ENCODE measurements around the gene NFIC.

- TF ChIP-seq RAD21 (IDR thresholded peaks at IDR 0.05; ENCODE audit: low read length) = no peak
- TF ChIP-seq CTCF (conservative IDR thresholded peaks at IDR 0.05; ENCODE audit: low read depth, low read length) = no peak
- no peak for TF ChIP-seq ELK1 (IDR thresholded peaks at IDR 0.05; ENCODE audit: borderline replicate concordance, low read depth, low read length)
- no peak for TF ChIP-seq MAZ (IDR thresholded peaks at IDR 0.05; ENCODE audit: borderline replicate concordance, low read depth, low read length)
- TF ChIP-seq POLR2A (IDR thresholded peaks at IDR 0.05; ENCODE audit: low read depth, low read length) = no peak
- no peak for TF ChIP-seq FOS (IDR thresholded peaks at IDR 0.05; ENCODE audit: low read depth, low read length)
- TF ChIP-seq BHLHE40 (IDR thresholded peaks at IDR 0.05; ENCODE audit: low read depth, low read length) = no peak
- TF ChIP-seq CHD1 (IDR thresholded peaks at IDR 0.05; ENCODE audit: low read depth, low read length) = no peak
- TF ChIP-seq RCOR1 (IDR thresholded peaks at IDR 0.05; ENCODE audit: insufficient replicate concordance, low read length) = no peak
- no peak for TF ChIP-seq NFE2L2 (IDR thresholded peaks at IDR 0.05; ENCODE audit: low read depth, low read length)
- TF ChIP-seq USF2 (IDR thresholded peaks at IDR 0.05; ENCODE audit: low read depth, low read length) = no peak
- TF ChIP-seq MXI1 (IDR thresholded peaks at IDR 0.05; ENCODE audit: borderline replicate concordance, low read depth, low read length) = no peak
- TF ChIP-seq MAFK (IDR thresholded peaks at IDR 0.05; ENCODE audit: low read depth, low read length) = no peak
These were observed 7.7 kb upstream of the NFIC start for GRCh38 chr19:3358689-3359014.
